HG02623 (cell line): ENCODE measurements around the gene PCSK6.

Experiments used
- ATAC-seq: cut with Tn5 transposase; IDR thresholded peaks from one replicate; pipeline ENCODE4 v1.9.1; 2021; ENCODE audit warnings: moderate library complexity; ENCODE audit not compliant: unreplicated experiment

The PCSK6 gene

DNA sequence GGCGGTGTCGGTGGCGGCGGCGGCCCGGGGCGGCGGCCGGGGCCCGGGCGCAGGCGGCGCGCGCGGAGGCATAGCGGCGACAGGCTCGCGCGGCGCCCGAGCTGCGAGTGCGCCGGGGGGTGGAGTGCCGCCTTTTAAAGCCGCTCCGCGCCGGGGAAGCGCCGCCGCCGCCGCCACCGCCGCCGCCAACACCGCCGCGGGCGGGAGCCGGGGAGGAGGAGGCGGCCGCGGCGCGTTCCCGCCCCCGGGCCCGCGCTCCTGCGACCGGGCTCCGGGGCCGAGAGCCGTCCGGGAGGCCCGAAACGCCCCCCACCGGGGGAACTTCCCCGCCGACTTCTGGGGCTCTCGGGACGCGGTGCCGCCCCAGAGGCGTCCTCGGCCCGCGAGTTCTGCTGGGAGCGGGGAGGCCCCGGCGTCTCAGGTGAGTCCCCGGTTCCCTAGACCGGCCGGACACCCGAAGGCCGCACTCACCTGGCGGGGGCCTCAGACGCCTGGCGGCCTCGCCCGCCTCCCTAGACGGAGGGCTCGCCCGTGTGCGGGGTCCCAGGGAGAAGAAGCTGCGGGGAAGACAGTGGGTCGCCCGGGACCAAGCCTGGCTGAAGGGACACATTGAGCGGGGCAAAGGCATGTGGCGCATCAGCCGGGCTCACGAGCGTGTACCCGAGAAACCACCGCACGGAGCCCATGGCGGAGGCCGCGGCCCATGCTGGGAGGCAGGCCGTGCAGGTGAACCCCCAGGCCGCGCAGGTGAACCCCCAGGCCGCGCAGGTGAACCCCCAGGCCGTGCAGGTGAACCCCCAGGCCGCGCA lies at the start of gene PCSK6:
Gene PCSK6 (minus strand): TSS at position 109 of the 809 bp plus-strand sequence. CDS start 37 bp downstream, at position 72.
- no peak for ATAC-seq

DNA sequence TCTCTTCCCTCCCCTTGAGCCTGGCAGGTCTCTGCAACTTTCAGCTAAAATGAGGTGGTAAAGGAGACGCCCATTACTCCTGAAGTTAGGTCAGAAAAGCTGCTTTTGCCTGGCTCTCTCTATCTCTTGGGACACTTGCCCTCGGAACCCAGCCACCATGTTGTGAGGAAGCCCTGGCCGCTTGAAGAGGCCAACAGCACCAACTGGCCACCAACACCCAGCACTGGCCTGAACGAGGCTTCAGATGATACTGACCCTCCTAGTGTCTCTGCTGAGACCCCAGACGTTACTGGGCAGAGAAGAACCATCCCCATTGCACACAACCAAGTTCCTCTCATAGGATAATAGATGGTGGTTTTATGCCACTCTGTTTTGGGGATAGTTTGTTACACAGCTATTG lies 49.5 kb upstream of the PCSK6 start:
- no peak for ATAC-seq

DNA sequence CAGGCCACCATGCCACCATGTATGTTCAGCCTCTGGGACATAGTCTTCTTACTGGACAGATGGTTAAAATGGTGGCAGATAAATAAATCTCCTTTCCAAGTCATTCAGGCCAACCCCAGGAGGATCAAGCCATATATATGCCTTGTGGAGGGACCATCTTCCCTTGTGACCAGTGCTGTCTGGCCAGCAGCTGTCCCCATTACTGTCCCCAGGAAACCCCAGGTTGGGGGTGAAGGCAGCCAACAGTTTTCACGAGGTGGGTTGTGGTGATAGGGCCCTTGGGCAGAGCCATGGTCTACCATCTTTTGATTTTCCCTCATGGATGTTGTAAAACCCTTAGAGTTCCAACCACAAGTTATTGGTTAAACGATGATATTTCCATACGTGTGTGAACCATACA lies 48.7 kb upstream of the PCSK6 start:
- no peak for ATAC-seq

DNA sequence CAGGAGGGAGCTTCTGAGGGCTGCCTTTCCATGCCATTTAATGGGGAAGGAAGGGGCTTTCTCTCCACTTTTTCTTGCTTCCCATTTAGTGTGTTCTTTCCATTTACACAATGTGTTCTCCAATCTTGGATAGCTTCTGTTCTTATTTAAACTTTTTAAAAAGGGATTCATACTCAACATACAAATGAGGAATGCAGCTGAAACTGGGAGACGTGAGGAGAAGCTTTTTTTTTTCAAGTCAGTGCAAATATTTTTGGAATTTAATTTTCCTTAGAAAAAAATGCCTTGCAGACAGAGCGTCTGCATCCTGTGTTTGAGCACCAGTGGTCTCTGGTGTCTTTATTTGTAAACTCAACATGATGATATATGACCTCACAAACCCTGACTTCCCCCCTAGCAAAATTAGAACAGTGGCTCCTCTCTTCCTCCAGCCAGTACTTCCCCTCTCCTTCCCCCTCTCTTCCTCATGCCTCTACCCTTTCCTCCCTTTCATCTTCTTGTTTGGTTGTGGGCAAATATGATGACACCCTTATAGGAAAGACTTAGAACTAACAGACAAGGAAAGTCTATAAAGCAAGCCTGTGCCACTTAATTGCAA lies 48.1 kb upstream of the PCSK6 start:
- no peak for ATAC-seq

- no peak for ATAC-seq
Measured at GRCh38 chr15:101536875-101537405, 47.4 kb upstream of the PCSK6 start.

DNA sequence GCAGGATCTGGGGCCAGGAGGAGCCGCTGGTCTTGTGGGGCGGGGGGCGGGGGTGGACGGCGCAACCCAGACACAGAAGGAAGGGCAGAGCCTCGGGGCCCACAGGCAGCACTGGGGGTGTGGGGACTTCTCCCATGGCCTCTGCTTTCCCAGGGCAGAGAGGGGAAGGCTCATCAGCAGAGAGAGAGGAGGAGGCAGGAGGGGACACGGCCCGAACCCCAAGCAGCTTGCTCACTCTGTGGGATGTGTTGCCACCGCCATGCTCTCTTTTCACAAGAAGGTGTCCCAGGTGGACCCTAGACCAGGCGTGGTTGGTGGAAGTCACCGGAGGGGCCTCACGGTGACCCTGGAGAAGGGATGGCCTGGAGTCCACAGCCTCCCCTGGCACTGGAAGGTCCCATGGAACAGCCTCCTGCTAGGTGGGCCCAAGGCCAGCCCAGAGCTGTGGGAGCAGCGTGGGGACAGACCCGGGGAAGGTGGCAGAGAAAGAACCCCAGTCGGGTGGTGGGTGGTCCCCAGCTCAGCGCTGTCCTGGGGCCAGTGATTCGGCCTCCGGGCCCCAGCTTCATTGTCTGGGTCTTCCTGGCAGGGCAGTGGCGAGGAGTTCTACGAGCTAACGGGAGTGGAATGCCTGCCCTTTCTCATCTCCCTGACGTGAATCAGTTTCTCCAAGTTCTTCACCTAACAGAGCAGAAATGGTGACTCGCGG lies 46.8 kb upstream of the PCSK6 start:
- ATAC-seq, result no peak

DNA sequence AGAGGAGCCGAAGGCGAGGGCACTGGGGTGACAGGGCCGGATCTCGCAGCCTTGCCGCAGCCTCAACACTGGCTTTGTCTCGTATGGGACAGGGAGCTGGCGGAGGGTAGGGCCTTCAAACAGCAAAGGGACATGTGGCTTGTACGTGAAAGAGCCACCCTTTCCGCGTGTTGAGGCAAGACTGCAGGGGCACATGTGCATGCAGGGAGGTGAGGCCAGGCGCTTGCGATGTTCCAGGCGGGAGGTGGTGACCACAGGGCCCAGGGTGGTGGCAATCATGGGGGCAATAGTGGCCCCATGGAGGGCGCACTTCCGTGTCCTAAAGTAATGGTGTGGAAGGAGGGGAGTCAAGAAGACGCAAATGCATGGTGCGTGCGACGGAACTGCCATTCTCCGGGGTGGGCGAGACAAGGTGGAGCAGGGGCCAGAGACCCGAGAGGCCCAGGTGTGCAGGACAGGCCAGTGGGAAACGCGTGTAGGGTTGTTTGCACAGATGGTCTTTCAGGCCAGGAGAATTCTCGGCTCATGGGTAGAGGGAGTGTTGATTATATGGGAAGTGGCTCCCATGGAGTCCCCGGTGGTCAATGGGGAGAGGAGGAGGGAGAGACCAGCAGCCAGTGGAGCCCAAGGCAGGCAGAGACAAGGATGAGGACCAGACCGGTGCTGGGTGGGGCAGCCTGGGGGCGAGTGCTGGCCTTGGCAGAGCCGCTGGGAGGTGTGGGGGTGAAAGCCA lies 45.8 kb upstream of the PCSK6 start:
- no peak for ATAC-seq

- no peak for ATAC-seq
Measured at GRCh38 chr15:101534376-101534970, 45.0 kb upstream of the PCSK6 start.

DNA sequence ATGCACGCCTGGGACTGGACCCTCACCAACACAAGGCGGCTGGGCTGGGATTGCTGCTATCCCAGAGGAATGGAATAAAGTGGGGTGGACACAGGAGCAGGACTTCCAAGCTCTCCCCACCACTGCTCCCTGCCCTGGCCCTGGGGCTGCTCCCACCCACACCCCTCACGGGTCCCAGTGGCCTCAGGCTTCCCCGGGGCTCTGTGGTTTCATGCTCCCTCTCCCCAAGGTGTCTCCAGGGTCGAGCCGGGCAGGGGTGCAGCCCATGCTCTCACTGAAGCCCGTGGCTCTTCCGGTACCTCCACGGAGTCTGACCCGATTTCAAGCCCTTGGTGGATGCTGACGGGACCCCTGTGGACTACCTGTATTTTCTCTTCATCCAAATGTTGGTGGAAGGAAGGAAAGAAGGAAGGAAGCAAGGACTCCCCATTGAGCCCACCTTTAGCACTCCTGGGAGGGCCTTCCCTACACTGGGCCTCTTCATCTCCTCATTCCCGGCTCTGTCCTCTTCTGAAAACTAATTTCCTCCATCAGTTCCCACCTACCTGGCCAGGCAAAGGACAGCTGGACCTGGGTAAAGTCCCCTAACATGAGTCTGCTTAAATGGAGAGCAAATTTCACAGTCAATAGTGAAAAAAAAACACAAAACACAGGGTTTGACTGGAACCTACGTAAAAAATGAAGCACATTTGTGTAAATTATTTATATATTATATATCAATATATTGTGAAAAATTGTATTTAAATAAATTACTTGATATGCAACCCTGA lies 44.0 kb upstream of the PCSK6 start:
- ATAC-seq, result no peak

DNA sequence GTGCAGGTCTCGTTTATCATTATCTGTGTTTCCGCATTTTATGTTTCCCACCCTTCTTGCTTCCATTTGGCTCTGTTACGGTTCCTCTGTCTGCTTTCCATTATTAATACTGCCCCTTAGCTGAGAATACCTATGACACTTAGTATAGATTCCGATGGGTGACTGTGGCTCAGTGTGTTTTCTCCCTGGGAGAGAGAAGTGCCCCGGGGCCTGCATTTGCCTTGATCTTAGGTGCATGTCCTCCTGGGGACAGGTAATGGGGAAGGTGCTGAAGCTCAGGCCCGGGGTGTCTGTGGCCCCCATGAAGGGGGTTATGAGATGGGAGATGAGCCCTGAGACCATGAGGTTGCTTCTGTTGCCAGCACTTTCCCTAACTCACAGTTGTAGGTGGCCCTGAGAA lies 43.4 kb upstream of the PCSK6 start:
- no peak for ATAC-seq

- ATAC-seq, result no peak
Measured at GRCh38 chr15:101531170-101531569, 41.7 kb upstream of the PCSK6 start.

DNA sequence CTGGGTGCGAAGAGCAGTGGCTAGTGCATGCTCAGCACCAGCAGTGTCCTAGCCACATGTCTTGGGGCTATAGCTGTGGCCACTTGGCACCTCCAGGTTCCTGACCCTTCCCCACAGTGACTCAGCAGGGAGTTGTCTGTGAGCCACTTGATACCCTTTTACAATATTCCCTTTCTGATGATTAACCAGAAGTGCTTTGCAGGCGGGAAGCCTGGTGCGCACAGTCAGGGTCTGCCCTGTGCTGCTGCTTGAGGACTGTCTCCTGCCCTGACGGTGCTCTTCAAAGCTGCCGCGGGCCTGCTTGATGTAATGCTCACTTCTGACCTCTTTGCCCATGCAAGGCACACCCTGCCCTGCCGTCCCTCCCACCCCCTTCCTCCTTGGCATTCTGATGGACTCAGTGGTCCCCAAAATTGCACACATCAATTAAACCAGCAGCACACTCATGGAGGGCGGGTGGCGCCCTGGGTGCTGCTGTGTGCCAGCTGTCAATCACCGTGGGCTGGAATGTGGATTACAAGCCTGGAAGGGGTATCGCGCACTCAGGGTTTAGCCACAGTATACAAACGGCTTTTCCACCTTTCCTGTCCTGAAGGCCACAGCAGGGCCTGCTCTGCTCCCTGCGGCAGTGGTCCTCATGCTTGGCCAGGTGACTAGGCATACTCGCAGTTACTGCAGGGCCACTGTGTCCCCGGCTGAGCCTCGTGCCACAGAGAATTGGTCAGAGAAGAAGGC lies 40.9 kb upstream of the PCSK6 start:
- ATAC-seq, result no peak

GRCh38 chr15:101528917-101529299 lies 39.4 kb upstream of the PCSK6 start:
- no peak for ATAC-seq

- ATAC-seq, result no peak
Measured at GRCh38 chr15:101528108-101528916, 38.8 kb upstream of the PCSK6 start.

- no peak for ATAC-seq
Measured at GRCh38 chr15:101526890-101527289, 37.4 kb upstream of the PCSK6 start.

DNA sequence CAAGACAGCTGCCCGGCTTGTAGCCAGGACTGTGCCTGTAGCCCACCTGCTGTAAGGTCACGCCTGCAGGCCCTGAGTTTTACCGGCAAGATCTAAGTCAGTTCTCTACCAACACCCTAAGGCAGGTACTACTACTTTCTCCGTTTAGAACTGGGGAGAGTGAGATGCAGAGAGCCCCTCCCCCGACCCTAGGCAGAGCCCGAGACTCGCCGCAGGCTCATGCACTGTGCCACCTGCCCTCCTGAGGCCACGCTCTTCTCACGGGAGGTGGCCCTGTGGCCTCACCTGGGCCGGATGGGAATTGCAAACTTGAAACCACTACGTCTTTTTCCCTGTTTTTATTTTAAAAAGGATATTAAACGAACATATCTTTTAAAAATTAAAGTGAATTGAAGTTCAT lies 36.9 kb upstream of the PCSK6 start:
- ATAC-seq, result no peak

- ATAC-seq, result no peak
Measured at GRCh38 chr15:101526021-101526420, 36.5 kb upstream of the PCSK6 start.

GRCh38 chr15:101525087-101525669 lies 35.7 kb upstream of the PCSK6 start:
- ATAC-seq, result no peak
